HCEC 1CT (cell line): ENCODE results near the gene ANGPTL3.
"Not testable (repeated sequence)": the region's sequence is repeated elsewhere in the genome, so short reads cannot be mapped to it uniquely, and the experiment has no call there.

Experiments used
- DNase-seq: peaks from one replicate; pipeline ENCODE4 v3.0.0-alpha.2; 2017

Gene ANGPTL3, protein sequence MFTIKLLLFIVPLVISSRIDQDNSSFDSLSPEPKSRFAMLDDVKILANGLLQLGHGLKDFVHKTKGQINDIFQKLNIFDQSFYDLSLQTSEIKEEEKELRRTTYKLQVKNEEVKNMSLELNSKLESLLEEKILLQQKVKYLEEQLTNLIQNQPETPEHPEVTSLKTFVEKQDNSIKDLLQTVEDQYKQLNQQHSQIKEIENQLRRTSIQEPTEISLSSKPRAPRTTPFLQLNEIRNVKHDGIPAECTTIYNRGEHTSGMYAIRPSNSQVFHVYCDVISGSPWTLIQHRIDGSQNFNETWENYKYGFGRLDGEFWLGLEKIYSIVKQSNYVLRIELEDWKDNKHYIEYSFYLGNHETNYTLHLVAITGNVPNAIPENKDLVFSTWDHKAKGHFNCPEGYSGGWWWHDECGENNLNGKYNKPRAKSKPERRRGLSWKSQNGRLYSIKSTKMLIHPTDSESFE

DNA sequence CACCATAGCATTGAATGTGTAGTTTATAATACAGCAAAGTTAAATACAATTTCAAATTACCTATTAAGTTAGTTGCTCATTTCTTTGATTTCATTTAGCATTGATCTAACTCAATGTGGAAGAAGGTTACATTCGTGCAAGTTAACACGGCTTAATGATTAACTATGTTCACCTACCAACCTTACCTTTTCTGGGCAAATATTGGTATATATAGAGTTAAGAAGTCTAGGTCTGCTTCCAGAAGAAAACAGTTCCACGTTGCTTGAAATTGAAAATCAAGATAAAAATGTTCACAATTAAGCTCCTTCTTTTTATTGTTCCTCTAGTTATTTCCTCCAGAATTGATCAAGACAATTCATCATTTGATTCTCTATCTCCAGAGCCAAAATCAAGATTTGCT is at the start of gene ANGPTL3:
TSS of gene ANGPTL3 (plus strand) at position 240 of the 400 bp plus-strand sequence. CDS start at position 287, 47 bp downstream.
- DNase-seq: no peak

DNA sequence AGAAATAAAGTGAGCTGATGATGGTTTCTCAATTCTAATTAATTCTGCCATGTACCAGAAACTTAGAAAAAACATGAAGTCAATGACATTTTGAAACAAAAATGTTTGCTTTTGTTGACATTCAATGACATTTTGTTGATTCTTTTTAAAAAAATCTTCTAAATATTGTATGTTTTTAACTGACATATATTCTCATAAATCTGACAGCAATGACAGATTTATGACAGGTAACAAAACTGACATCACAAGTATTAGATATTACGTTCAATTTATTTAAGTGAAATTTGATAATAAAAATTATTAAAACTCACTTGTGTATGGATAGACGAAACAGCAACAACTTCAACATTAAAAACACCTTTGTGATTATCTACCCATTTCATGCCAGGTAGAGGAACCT is 36.0 kb upstream of the ANGPTL3 start:
- DNase-seq: no peak

DNA sequence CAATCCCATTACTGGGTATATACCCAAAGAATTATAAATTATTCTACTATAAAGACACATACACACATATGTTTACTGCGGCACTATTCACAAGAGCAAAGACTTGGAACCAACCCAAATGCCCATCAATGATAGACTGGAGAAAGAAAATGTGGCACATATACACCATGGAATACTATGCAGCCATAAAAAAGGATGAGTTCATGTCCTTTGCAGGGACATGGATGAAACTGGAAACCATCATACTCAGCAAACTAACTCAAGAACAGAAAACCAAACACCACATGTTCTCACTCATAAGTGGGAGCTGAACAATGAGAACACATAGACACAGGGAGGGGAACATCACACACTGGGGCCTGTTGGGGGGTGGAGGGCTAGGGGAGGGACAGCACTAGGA is 30.1 kb upstream of the ANGPTL3 start:
- not testable (repeated sequence) for DNase-seq

DNA sequence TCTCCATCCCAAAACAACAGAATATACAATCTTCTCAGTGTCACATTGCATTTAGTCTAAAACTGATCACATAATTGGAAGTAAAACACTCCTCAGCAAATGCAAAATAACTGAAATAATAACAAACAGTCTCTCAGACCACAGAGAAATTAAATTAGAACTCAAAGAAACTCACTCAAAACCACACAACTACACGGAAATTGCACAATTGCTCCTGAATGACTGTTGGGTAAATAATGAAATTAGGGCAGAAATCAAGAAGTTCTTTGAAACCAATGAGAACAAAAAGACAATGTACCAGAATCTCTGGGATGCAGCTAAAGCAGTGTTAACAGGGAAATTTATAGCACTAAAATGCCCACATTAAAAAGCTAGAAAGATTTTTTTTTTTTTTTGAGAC is 29.4 kb upstream of the ANGPTL3 start:
- not testable (repeated sequence) for DNase-seq

DNA sequence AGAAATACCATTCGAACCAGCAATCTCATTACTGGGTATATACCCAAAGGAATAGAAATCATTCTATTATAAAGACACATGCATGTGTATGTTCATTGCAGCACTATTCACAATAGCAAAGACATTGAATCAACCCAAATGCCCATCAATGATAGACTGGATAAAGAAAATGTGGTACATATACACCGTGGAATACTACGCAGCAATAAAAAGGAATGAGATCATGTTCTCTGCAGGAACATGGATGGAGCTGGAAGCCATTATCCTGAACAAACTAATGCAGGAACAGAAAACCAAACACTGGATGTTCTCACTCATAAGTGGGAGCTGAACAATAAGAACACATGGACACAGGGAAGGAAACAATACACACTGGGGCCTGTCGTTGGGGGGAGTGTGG is 25.8 kb upstream of the ANGPTL3 start:
- not testable (repeated sequence) for DNase-seq

DNA sequence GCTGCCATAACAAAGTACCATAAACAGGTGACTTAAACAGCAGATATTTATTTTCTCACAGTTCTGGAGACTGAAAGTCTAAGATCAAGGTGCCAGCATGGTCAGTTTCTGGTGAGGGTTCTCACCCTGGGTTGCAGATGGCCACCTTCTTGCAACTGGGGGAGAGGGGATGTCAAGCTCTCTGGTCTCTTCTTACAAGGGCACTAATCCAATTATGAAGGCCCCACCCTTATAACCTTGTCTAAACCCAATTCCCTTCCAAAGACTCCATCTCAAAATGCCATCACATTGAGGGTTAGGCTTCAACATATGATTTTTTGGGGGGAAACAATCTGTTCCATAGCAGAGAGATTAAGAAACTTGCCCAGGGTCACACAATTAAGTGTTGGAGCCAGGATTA is 24.8 kb upstream of the ANGPTL3 start:
- no peak for DNase-seq

DNA sequence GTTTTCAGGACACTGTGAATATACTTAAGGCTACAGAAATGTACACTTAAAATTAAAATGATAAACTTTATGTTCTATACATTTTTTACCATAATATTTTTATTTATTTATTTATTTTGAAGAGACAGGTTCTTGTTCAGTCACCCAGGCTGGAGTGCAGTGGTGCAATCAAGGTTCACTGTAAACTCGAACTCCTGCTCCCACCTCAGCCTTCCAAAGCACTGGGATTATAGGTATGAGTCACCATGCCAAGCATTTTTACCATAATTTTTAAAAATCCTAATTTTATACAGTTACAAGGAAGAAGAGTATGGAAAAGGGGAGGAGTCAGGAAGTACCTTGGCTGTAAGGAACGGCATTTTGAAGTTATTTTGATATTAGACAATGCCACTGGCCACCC is 23.6 kb upstream of the ANGPTL3 start:
- DNase-seq: no peak

DNA sequence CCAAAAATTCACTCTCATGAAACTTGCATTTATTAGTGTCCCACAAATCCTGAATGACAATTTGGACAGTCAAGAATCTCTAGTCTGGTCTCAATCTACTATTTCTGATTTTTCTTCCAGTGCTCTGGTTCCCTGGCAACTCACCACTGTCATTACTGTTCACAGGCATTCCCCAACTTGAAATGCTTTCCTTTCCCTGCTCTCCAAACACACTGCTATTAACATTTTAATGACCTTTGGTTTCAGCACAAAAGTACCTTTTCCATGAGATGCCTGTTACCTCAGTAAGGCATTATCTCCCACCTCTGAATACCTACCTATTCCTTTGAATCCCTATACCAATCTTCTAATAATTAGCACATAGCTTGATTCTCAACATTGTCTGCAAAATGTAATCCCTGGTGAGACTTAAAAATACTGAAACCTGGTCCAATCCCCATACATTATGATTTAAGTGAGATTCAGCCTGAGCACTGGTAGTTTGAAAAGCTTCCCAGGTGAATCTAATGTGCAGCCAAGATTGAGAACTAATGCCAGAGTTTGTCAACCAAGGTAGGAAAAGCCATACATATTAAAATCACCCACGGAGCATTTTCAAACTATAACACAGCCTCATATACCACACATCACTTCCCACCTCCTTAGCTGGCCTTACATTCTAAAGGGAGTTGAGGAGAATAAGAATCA is 11.7 kb upstream of the ANGPTL3 start:
- no peak for DNase-seq

DNA sequence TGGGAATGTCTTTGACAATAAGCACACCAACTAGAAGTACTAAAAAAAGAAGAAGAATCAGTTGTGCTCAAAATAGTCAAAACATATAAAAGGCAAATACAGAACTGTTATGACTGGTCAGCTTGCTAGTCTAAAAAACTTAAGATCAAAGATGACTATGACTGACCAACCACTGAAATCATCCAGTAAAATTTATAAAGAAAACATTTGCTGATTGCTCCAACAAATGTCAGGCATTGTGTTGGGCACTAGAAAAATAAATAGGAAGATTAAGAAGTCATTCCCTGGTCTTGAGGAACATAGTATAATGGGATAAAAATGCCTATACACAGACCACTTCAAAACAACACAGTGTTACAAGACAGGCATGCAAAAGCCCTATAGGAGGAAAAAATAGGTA is 9.3 kb upstream of the ANGPTL3 start:
- DNase-seq: peak; percentile 34

DNA sequence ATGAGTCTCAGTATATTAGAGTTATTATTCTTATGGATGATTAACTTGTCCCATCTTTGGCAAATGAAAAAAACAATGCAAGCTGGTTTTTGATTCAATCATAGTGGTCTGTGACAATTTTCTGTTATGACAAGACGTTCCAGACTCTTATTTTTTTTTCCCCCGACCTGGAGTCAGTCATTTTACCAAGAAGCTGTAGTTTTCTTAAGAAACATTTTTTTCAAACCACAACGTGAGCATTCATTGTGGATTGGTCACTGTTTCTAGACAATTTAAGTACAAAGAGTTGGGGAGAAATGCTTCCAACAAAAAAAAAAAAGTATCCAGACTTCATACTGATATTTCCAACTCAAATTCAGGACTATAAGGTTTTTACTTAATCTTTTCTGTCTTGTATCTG is 8.0 kb upstream of the ANGPTL3 start:
- DNase-seq: no peak

DNA sequence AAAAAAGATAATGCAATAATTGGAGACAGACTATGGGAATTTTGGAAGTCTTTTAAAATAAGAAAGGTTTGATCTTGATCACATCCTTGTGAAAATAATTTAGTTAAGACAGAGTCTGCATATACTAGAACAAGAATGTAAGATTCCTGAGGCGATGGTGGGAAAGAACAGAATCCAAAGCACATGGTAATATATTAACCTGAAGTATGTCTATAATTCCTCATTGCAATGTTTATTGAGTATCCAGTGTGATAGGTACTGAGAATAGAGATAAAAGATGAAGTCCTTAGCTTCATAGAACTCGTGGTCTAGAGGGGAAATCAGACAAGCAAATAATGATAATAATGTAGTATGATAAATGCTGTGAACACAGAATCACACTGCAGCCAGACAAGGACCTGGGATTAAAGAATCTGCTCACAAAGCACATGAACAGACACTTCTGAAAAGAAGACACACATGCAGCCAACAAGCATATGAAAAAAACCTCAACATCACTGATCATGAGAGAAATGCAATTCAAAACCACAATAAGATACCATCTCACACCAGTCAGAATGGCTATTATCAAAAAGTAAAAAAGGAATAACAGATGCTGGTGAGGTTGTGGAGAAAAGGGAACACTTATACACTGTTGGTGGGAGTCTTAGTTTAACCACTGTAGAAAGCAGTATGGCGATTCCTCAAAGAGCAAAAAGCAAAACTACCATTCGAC is 6.9 kb upstream of the ANGPTL3 start:
- no peak for DNase-seq

DNA sequence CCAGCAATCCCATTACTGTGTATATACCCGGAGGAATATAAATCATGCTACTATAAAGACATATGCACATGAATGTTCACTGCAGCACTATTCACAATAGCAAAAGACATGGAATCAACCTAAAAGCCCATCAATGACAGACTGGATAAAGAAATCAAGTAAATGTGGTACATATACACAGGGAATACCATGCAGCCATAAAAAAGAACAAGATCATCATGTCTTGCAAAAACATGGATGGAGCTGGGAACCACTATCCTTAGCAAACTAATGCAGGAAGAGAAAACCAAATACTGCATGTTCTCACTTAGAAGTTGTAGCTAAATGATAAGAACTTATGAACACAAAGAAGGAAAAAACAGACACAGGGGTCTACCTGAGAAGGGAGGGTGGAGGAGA is 6.4 kb upstream of the ANGPTL3 start:
- DNase-seq: no peak

DNA sequence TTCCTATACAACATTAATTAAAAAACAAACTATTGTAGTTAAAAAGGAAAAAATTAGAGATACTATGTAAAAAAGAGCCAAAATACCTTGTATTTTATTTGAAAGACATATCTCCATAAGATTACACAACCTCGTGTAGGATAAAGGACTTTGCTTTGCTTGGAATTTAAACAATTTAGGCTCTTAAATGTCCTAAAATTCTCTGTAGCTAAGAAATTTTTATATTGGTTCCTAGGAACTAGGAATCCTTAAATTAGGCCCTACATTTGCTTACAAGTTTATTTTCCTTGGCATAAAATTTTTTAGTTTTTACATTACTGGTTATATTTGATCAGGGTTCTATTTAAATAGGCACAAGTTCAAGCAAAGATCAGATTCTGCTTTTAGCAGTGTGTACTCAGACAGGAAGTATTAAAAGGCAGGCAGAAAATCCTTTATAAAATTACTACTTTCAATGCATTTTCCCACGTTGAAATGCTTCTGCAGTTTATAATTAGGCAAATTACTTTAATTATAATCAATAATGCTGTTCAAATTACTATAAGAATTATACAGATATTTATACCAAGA is 3.4 kb upstream of the ANGPTL3 start:
- DNase-seq: no peak

DNA sequence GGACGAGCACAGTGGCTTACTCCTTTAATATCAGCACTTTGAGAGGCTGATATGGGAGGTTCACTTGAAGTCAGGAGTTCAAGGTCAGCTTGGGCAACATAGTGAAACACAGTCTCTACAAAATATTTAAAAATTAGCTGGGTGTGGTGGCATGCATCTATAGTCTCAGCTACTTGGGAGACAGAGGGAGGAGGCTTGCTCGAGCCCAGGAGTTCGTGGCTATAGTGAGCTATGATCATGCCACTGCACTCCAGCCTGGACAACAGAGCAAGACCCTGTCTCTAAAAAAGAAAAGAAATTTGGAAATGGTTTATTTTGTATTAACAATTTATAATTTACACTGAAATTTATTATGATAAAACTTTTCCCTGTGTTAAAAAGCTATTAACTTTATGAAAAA is 1.7 kb upstream of the ANGPTL3 start:
- DNase-seq: no peak

DNA sequence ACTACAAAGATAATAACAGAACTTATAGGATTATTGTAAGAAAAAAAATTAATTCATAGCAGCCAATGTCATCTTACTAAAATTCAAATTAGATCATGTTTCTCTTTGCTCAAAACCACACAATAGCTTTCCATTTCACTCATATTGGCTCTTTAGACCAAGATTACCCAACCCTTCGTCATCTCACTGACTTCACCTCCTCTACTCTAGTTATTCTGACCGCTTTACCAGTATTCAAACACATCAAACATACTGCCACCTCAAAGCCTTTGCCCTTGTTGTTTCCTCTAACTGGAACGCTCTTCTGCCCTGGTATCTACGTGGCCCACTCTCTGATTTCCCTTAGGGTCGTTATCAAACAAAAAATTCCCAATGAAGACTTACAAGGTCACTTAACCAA is 1.7 kb downstream of the ANGPTL3 start:
- DNase-seq: peak; percentile 49

DNA sequence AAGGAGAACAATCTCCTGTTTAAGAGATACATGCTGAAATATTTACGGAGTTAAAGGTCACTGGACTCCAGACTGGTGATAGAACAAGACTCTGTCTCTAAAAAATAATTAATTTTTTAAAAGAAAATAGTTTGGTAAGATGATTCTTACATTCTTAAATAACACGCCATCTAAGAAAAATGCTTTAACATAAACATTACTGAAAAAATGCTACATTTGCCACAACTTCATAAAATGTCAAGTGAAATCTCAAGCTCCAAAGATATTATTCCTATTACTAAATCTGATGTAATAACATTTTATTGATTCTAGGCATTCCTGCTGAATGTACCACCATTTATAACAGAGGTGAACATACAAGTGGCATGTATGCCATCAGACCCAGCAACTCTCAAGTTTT is 4.1 kb downstream of the ANGPTL3 start:
- peak; percentile 88 for DNase-seq

DNA sequence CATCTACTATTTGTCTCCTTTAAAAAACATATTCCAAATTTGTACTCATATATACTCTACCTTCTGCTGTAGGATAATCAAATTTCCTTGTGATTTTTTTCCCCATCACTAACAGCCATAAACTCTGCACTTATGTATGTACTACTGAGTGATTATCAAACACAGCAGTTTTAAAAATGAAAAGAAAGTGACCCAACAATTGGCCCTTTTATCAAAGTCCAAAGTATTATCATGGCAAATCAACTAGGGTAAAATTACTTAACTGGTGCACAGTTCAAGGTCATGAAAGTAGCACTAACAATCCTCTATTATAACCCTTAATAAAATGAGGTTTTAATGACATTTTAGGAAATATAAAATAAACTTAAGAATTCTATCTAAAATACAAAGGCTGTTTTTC is 11.6 kb downstream of the ANGPTL3 start:
- no peak for DNase-seq

DNA sequence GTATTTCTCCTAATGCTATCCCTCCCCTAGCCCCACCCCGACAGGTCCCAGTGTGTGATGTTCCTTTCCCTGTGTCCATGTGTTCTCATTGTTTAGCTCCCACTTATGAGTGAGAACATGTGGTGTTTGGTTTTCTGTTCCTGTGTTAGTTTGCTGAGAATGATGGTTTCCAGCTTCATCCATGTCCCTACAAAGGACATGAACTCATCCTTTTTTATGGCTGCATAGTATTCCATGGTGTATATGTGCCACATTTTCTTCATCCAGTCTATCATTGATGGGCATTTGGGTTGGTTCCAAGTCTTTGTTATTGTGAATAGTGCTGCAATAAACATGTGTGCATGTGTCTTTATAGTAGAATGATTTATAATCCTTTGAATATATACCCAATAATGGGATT is 13.3 kb downstream of the ANGPTL3 start:
- DNase-seq: not testable (repeated sequence)

DNA sequence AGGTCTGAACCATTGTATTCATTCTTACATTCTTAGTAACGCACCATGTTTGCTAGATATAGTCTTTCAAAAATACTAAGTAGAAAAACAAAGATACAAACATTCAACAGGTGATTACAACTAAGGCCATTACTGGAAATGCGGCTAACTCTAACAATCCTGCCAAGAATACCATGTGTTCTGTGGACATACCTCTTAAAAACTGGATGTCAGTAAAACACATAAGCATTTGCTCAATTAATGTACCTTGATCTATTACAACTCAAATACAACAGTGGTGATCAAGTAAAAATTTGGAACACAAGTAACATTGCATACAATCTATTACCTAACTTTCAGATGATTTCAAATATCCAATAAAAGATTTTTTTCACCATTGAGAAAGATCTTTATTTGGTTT is 15.4 kb downstream of the ANGPTL3 start:
- DNase-seq: no peak

DNA sequence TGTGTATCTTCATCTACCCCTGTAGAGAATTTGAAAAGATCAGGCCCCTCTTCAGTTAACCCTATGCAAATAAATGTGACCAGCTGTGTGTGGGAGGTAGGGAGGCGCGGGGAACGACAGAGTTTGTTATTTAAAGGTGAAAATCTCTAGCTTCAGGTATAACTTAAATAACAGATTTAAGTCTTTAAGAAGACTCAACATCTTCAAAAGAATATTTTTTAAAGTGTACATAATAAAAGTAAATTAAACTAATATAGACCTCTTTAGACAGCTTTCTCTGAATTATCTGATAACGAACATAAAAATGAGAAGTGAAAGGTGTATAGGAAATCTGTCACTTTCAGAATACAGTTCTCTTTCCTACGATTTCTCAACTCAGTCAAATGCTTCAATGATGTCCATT is 16.0 kb downstream of the ANGPTL3 start:
- DNase-seq: no peak

DNA sequence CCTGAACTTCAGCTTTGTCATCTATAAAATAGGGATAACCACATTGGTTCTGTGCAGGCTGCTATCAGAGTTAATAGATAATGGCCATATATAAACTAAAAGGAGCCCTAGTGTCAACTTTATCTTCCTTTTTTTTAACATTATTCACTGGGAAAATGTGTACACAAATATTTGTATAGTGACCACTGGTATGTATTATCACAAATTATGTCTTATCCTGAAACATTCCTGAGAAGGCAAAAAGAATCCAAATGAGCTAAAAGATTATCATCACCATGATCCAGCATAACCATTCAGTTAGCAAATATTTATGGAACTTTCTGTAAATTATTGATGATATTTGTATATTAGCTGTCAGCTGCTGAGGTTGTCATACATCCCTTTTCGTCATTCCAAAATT is 16.6 kb downstream of the ANGPTL3 start:
- no peak for DNase-seq

DNA sequence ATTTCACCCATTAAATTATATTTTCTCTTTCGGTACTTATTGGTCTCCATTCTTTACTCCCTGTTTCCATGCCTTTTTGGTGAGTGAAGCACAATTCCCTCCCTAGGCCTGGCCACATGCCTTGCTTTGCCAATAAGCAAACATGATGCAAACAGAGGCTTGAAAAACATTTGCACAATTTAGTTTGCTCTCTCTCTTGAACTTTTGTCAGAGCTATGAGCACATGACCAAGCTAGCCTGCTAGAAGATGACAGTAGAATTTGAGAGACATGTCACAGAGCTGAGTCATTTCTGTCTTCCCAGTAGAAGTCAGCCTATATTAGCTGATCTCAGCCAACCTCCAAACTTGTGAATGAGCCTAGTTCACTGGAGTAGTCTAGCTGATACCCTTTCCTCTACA is 24.6 kb downstream of the ANGPTL3 start:
- peak; percentile 96 for DNase-seq

DNA sequence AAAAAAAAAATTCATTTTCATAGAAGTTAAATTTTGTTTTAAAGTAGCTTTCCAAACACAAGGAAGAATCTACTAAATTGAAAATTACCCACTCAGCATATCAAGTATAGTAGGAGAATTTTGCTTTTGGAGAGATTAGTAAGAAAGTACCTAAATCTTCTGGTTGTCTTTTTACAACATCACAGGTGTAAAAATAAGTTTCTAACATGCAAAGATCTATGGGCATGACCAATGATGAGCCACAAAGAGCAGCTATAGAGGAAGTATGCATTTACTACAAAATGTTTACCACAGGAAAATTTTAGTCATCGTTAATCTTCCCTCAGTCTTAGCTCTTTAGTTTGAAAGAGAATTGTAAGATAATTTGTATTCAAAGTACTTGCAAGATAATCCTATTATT is 28.1 kb downstream of the ANGPTL3 start:
- DNase-seq: peak; percentile 64
